22Rv1 (cell line): ENCODE data around the gene SOX9.
"Not testable (repeated sequence)": the region's sequence is repeated elsewhere in the genome, so short reads cannot be mapped to it uniquely, and the experiment has no call there.

Experiments
- H3K27ac ChIP-seq: fragments of 450-650 bp; 2 replicates; pipeline ENCODE4 v1.5.1; 2017
- ZFX ChIP-seq: fragments of 450-650 bp; IDR thresholded peaks from 2 replicates; pipeline ENCODE4 v1.6.1; 2017; ENCODE audit warnings: antibody characterized with exemption, borderline replicate concordance
- TF ChIP-seq, protein P1 (sequence below): fragments of 450-650 bp; IDR thresholded peaks from 2 replicates; pipeline ENCODE4 v1.5.1; 2017; ENCODE audit warnings: mild to moderate bottlenecking

The SOX9 gene

DNA sequence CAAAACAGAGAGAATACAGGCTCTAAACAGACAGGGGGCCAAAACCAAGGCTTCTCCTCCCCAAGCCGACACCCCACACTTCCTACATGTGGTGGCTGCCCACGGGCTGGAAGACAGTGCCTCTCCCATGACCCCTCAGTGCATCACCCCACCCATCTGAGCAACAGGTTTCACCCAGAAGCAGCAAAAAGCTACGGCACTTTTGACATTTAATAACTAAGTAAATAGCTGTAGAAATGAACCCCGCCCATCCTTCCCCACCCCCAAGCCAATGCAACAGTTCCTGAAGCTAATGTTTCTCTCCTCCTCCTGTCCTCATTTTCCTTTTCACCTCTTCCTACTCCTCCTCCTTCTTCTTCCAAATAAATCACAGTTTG, 9.9 kb upstream of the SOX9 start:
- no peak overlapping the region for H3K27ac ChIP-seq
- TF ChIP-seq, protein P1, sequence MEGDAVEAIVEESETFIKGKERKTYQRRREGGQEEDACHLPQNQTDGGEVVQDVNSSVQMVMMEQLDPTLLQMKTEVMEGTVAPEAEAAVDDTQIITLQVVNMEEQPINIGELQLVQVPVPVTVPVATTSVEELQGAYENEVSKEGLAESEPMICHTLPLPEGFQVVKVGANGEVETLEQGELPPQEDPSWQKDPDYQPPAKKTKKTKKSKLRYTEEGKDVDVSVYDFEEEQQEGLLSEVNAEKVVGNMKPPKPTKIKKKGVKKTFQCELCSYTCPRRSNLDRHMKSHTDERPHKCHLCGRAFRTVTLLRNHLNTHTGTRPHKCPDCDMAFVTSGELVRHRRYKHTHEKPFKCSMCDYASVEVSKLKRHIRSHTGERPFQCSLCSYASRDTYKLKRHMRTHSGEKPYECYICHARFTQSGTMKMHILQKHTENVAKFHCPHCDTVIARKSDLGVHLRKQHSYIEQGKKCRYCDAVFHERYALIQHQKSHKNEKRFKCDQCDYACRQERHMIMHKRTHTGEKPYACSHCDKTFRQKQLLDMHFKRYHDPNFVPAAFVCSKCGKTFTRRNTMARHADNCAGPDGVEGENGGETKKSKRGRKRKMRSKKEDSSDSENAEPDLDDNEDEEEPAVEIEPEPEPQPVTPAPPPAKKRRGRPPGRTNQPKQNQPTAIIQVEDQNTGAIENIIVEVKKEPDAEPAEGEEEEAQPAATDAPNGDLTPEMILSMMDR = no peak
- TF ChIP-seq ZFX = no peak

DNA sequence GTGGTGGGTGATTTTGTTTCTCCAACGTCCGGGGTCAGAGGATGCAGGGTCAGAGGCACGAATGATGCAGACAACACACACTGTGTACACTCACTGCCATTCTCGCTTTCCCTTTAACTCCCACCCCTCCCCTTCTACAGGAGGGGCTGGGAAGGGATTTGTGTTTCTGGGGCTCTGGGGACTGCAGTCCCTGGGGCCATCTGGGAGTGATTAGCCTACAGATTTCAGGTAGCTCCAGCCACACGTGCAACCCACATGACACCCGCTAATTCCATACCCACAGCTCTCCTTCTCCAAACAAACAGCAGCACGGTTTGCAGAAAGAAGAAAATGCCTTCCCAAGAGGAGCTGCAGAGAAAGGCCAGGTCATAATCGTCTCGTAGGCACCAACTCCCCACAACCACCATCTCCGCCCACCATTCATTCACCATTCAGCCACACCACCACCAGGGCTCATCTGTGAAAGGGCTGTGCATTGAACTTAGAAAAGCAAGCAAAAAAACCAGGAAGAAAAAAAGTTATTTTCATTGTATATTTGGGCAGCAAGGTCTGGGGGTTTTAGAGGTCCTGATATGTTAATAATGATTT, 9.4 kb upstream of the SOX9 start:
- H3K27ac ChIP-seq = no peak overlapping the region
- TF ChIP-seq, protein P1 = no peak
- TF ChIP-seq ZFX = no peak

DNA sequence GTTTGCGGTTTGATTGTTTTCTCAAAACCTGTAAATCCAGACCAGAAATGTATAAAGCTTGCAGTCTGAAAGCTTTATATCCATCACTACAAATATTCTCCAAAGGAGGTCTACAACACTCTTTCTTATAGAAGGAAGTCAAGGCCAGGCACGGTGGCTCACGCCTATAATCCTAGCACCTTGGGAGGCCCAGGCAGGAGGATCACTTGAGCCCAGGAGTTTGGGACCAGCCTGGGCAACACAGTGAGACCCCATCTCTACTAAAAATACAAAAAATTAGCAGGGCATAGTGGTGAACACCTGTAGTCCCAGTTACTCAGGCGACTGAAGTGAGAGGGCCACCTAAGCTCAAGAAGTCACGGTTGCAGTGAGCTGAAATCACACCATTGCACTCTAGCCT, 8.9 kb upstream of the SOX9 start:
- not testable (repeated sequence) for H3K27ac ChIP-seq

DNA sequence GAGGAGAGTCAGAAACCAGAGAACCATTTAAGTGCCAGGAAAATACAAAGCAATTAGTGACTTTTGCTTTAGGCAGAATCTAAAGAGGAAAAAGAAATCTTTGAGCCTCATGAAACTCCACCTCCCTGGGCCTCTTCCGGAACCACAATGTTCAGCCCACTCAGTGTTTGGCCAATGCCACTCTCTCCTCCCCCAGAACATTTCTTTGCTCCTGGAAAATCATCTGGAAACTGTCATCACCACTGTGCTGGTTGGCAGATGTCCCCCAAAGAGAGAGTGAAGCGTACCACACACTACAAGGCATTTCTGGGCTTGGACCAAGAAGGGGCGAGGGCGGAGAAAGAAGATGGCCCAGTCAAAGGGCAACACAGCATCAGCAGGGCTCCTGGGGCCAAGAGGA, 7.1 kb upstream of the SOX9 start:
- no peak overlapping the region for H3K27ac ChIP-seq
- no peak for TF ChIP-seq ZFX

DNA sequence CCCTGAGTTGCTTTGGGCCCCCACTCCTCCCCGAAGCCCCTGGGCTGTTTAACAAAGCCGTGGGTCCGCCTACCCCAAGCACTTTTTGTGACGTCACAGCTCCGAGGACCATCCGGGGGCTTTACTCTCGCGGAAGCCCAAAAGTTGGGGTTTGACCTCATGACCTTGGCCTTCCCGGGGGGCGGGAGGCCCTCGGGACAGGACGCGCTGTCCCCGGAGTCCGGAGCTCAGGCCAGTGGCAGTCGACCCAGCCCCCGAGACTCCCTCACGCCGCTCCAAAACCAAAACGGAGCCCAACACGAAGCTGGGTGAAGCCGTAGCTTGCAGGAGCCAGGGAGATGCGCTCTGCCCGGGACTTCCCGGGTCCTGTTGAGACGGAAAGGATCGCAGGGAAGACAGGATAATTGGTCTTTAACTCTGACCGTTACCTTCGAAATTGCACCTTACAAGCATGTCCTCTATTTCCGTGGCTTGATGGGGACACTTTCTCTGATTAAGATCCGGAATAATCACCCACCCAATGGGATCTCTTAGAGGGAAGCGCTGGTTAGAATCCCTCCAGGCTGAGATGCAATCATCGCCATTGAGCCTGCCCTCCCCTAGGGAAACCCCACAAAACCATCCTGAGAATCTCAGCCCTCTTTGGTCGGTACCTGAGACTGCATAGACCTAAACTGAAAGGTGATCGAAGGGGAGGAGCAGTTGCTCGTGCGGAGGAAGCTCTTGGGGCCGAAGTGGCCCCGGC, 4.9 kb upstream of the SOX9 start:
- H3K27ac ChIP-seq = no peak overlapping the region
- TF ChIP-seq, protein P1 = no peak
- TF ChIP-seq ZFX = no peak

DNA sequence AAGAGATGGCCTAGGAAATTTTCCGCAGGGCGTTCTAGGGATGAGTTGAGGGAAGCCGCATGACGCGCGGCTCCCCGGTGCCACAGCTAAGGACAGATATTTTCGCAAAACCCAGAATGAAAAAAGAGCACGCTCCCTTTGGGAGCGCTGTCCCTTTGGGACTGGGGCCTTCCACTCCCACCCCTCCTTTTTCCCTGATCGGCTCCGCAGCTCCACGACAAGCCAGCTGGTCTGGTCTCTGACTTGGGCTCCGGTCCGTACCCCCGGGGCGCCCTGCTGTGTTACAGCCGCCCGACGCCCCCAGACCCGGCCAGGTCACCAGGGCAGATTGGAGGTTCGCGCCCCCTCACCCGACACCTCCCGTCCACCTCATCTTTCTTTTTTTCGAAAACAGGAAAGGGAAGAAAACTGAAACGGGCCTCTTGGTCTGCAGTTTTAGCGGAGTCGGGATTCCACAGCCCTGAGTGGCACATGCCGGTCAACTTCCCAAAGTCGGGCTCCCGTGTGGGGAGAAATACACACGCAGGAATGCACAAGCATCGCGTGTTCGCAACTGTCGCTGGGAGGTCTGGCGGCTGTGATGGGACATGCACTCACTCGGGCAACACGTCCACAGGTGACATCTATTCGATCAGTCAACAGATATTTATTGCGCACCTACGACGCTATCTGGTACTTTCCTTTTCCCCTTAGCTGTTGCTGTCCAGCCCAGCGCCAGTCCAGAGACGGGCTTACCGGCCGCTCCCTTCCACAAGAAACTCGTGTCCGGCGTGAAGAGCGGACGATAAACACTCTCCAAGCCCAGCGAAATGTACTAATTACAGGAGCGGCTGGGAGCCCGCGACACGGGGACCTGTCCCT, 3.9 kb upstream of the SOX9 start:
- H3K27ac ChIP-seq = no peak overlapping the region
- TF ChIP-seq, protein P1 = no peak
- TF ChIP-seq ZFX = no peak

DNA sequence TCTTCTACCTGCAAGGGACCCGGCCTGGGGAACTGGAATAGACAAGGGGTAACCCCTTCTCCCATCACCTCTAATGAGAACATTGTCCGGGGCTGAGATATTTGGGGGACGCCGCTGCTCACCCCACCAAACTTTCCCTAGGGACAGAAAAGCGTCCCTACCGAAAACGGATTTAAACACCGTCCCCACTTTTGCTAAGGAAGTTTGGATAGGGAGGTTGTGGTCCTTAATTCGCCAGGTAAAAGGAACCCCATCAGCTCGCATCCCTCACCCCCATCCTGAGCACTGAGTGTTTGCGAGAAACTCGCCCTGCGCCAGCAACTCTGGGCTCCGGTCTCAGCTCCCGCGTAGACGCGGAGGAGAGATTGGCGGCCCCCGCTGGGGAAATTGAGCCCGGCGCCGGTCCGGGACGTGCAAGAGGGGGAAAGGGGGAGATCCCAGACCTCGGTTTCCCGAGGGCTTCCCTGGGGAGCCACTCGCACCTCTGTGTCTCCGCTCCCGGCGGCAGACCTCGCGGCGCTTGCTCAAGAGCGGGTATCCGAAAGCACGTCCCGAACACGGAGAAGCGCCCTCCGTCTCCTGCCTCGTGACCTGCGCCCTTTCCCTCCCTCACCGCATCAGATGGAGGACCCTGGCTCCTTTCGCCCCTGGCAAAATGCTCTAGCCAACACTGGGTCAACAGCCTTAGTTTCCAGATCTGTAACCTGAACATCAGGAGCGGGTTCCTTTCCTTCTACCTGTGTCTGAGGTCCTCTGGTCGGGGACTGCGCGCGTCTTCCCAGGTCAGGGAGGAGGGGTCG, 3.1 kb upstream of the SOX9 start:
- H3K27ac ChIP-seq = no peak overlapping the region

More for the DNA sequence above, 3.1 kb upstream of the SOX9 start:
- TF ChIP-seq, protein P1 = no peak
- TF ChIP-seq ZFX = no peak
